ENCODE measurements around the gene XRN2.

Gene XRN2

GRCh38 chr20:21387528-21387927 lies 84.4 kb downstream of the XRN2 start:
- POLR2A ChIA-PET = no interaction called here
- CTCF ChIA-PET = interaction anchor here (0.8 kb wide), 1 partner anchor 16 kb away, joined by 3 read pairs; no protein-coding TSS in a partner anchor
- TF ChIP-seq CTCF (IDR thresholded peaks at IDR 0.05; ENCODE audit: control extremely low read depth, extremely low read depth, low read depth, missing control alignments) = no peak
- no peak for DNase-seq (ENCODE audit: extremely low spot score)

GRCh38 chr20:21388566-21388965 lies 85.4 kb downstream of the XRN2 start:
- no peak for DNase-seq (ENCODE audit: extremely low spot score)
- ChIA-PET CTCF (no interaction called here), POLR2A (no interaction called here)
- no peak for TF ChIP-seq CTCF (IDR thresholded peaks at IDR 0.05; ENCODE audit: control extremely low read depth, extremely low read depth, low read depth, missing control alignments)

DNA sequence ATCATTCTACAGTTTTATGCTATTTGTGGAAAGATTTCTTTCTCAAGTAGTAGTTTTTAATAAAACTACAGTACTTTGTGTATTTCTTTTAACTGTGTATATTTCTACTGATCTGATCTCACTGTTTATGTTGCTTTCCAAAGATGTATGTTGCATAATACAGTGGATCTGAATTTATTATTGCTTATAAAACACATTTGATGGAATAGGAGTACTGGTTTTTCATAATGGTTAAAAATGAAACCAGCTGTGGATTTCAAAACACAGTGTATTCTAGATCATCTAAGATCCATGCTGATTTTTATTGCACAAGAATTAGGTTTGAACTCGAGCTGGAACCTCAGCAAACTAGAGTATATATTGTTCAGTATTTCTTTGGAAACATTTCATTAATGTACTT lies 86.2 kb downstream of the XRN2 start:
- no peak for DNase-seq (ENCODE audit: extremely low spot score)
- ChIA-PET CTCF (interaction anchor here (1.2 to 2.2 kb wide), 2 partner anchors 18 to 153 kb away, joined by 3 to 8 read pairs; no protein-coding TSS in a partner anchor), POLR2A (no interaction called here)
- no peak for TF ChIP-seq CTCF (IDR thresholded peaks at IDR 0.05; ENCODE audit: control extremely low read depth, extremely low read depth, low read depth, missing control alignments)

- no peak for TF ChIP-seq CTCF (IDR thresholded peaks at IDR 0.05; ENCODE audit: control extremely low read depth, extremely low read depth, low read depth, missing control alignments)
- no peak for DNase-seq (ENCODE audit: extremely low spot score)
- CTCF ChIA-PET = interaction anchor here (1.2 to 2.2 kb wide), 2 partner anchors 19 to 155 kb away, joined by 3 to 8 read pairs; no protein-coding TSS in a partner anchor
- POLR2A ChIA-PET = no interaction called here
Observed at GRCh38 chr20:21390768-21391167, 87.6 kb downstream of the XRN2 start.

- CTCF ChIA-PET = interaction anchor here (2.2 kb wide), 1 partner anchor 155 kb away, joined by 8 read pairs; no protein-coding TSS in a partner anchor
- TF ChIP-seq CTCF (IDR thresholded peaks at IDR 0.05; ENCODE audit: control extremely low read depth, extremely low read depth, low read depth, missing control alignments) = no peak
- DNase-seq (ENCODE audit: extremely low spot score) = peak; percentile 43
- POLR2A ChIA-PET = no interaction called here
Observed at GRCh38 chr20:21391185-21391971, 88.2 kb downstream of the XRN2 start.

DNA sequence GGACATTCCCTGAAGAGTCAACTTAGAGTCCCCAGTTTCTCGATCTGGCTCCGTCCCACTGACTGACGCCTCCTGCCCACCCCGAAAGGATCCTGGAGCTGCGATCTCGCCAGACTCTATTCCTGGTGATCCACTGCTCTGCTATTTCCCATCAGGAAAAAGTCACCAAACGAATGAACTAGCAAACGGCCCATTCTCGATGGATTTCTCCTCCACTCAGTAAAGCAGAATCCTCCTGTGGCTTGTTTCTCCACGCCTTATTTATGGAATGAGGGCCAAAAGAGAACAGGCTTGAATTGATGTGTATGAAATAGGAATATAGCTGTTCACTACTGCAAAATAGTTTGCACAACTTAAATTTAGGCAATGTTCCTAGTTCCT lies 88.8 kb downstream of the XRN2 start:
- TF ChIP-seq CTCF (IDR thresholded peaks at IDR 0.05; ENCODE audit: control extremely low read depth, extremely low read depth, low read depth, missing control alignments) = no peak
- POLR2A ChIA-PET = no interaction called here
- no peak for DNase-seq (ENCODE audit: extremely low spot score)
- CTCF ChIA-PET = no interaction called here

All from GM10248 (cell line).